GM12875 (cell line): ENCODE results near the gene GALR1.
"Not testable (repeated sequence)": the region's sequence is repeated elsewhere in the genome, so short reads cannot be mapped to it uniquely, and the experiment has no call there.

ENCODE experiments used
- H3K4me3 ChIP-seq: one replicate; pipeline ENCODE4 v1.5.1; 2011; ENCODE audit warnings: low read depth, low read length, control low read depth
- CTCF ChIP-seq: IDR thresholded peaks from 2 replicates; pipeline ENCODE4 v1.5.1; 2011; ENCODE audit warnings: low read depth, mild to moderate bottlenecking, control low read depth, inconsistent platforms, low read length, moderate library complexity, borderline replicate concordance; ENCODE audit not compliant: insufficient read depth

GALR1 gene

GRCh38 chr18:77263466-77263763 is 13.8 kb downstream of the GALR1 start:
- no peak overlapping the region for H3K4me3 ChIP-seq
- TF ChIP-seq CTCF, result no peak

GRCh38 chr18:77267969-77268368 is 18.3 kb downstream of the GALR1 start:
- TF ChIP-seq CTCF, result no peak

GRCh38 chr18:77268456-77268855 is 18.8 kb downstream of the GALR1 start:
- H3K4me3 ChIP-seq, result no peak overlapping the region
- TF ChIP-seq CTCF, result no peak

More at GRCh38 chr18:77267969-77268368, 18.3 kb downstream of the GALR1 start:
- H3K4me3 ChIP-seq, result no peak overlapping the region

GRCh38 chr18:77271576-77272481 is 22.2 kb downstream of the GALR1 start:
- TF ChIP-seq CTCF, result no peak
- no peak overlapping the region for H3K4me3 ChIP-seq

GRCh38 chr18:77290841-77291240 is 41.2 kb downstream of the GALR1 start:
- H3K4me3 ChIP-seq, result not testable (repeated sequence)

GRCh38 chr18:77298172-77298571 is 48.5 kb downstream of the GALR1 start:
- no peak overlapping the region for H3K4me3 ChIP-seq
- no peak for TF ChIP-seq CTCF

GRCh38 chr18:77299706-77300105 is 50.1 kb downstream of the GALR1 start:
- H3K4me3 ChIP-seq, result no peak overlapping the region
- no peak for TF ChIP-seq CTCF
